Muscle layer of duodenum (tissue), 2 donors: Measurements from ENCODE around the gene MROH9.

Source experiments
- H3K27ac ChIP-seq: one replicate; pipeline ENCODE4 v1.7.0; 2013; ENCODE audit warnings: mild to moderate bottlenecking, low read length
- H3K27me3 ChIP-seq: one replicate; pipeline ENCODE4 v1.7.0; 2013; ENCODE audit warnings: low read depth, mild to moderate bottlenecking, control low read depth, low read length
- H3K36me3 ChIP-seq, 2 donors: one replicate each; pipeline ENCODE4 v1.7.0; 2013; ENCODE audit warnings: low read length in 2 of 2, control low read depth in 1 of 2, mild to moderate bottlenecking in 1 of 2; ENCODE audit not compliant: insufficient read depth in 2 of 2, control insufficient read depth in 1 of 2
- H3K4me1 ChIP-seq, 2 donors: one replicate each; pipeline ENCODE4 v1.7.0; 2013; ENCODE audit warnings: low read length in 2 of 2, mild to moderate bottlenecking in 2 of 2, control low read depth in 1 of 2, moderate library complexity in 1 of 2; ENCODE audit not compliant: insufficient read depth in 2 of 2, control insufficient read depth in 1 of 2
- H3K4me3 ChIP-seq, 2 donors: one replicate each; pipeline ENCODE4 v1.7.0; 2013; ENCODE audit warnings: low read length in 2 of 2, low read depth in 1 of 2, mild to moderate bottlenecking in 1 of 2
- H3K9me3 ChIP-seq, 2 donors: one replicate each; pipeline ENCODE4 v1.7.0; 2013; ENCODE audit warnings: low read length in 2 of 2, control low read depth in 1 of 2, mild to moderate bottlenecking in 1 of 2; ENCODE audit not compliant: control insufficient read depth in 1 of 2
- donor health status: healthy.

Gene MROH9

GRCh38 chr1:171084091-171084490, 148.8 kb downstream of the MROH9 start:
- H3K9me3 ChIP-seq, result no peaks in the 10 kb centered on the region
- H3K4me1 ChIP-seq, result peaks cover 0 to 5% of the 10 kb centered on the region in 2 donors

GRCh38 chr1:171084870-171085269, 149.5 kb downstream of the MROH9 start:
- Histone ChIP-seq H3K27me3 (no peaks in the 10 kb centered on the region), H3K9me3 (no peaks in the 10 kb centered on the region), H3K27ac (no peak overlapping the region), H3K36me3 (no peaks in the 10 kb centered on the region), H3K4me1 (peaks cover 0 to 5% of the 10 kb centered on the region in 2 donors), H3K4me3 (no peak overlapping the region)

More at GRCh38 chr1:171084091-171084490, 148.8 kb downstream of the MROH9 start:
- no peak overlapping the region for H3K27ac ChIP-seq
- no peaks in the 10 kb centered on the region for H3K36me3 ChIP-seq
- no peak overlapping the region for H3K4me3 ChIP-seq
- H3K27me3 ChIP-seq, result no peaks in the 10 kb centered on the region

DNA sequence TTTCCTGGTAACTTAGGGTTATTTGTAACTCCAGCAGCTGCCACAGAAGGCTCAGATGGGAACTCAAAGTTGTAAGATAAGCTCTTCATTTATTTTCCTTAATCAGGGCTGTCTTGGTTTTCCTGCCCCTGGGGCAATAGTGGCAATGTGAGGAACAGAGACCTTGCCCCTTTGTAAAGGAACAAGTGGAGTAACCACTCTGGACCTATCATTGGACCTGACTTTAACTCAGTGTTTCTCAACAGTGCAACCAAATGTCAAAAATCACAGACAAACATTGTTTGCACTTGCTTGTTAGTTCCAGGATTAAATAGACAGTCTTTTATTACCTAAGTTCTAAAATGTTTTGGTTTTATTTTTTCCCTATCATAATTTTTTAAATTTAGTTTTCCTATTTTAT, 152.6 kb downstream of the MROH9 start:
- H3K27me3 ChIP-seq, result no peaks in the 10 kb centered on the region
- H3K9me3 ChIP-seq, result no peaks in the 10 kb centered on the region
- no peaks in the 10 kb centered on the region for H3K36me3 ChIP-seq
- no peak overlapping the region for H3K4me3 ChIP-seq
- H3K4me1 ChIP-seq, result no peaks in the 10 kb centered on the region
- H3K27ac ChIP-seq, result no peak overlapping the region

DNA sequence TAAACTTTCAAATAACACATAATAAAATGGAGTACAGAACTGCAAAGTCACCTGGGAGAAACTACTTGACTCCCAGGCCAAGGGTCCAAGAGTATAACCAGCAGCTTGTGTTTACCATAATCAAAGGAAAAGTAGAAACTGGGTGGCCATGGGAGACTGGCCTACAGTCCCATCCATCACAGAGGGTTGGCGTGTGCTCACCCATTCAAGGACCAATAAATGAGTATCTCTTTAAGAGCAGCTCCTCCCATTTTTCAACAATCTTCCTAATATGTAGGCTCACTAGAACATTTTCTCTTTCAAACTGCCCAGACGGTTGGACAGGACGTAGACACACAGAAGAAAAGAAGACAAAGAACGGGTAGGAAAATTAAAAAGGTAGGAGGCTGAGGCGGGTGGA, 155.3 kb downstream of the MROH9 start, which contains the start of gene FMO3:
TSS of gene FMO3 (plus strand) at position 302 of the 400 bp plus-strand sequence. CDS start 1,754 bp downstream, outside the sequence.
- no peak within 1 kb of the TSS for H3K4me3 ChIP-seq
- no peaks in the 10 kb centered on the region for H3K9me3 ChIP-seq
- no peaks in the 10 kb centered on the region for H3K27me3 ChIP-seq
- no peaks in the 10 kb centered on the region for H3K4me1 ChIP-seq
- H3K27ac ChIP-seq, result no peak within 1 kb of the TSS
- no peaks in the 10 kb centered on the region for H3K36me3 ChIP-seq

- Histone ChIP-seq H3K27me3 (no peaks in the 10 kb centered on the region), H3K4me1 (no peaks in the 10 kb centered on the region), H3K36me3 (no peaks in the 10 kb centered on the region), H3K27ac (no peak overlapping the region), H3K9me3 (no peaks in the 10 kb centered on the region), H3K4me3 (no peak overlapping the region)
Observed at GRCh38 chr1:171103862-171104261, 168.5 kb downstream of the MROH9 start.

GRCh38 chr1:171107262-171107940, 172.1 kb downstream of the MROH9 start:
- H3K27ac ChIP-seq, result no peak overlapping the region
- no peak overlapping the region for H3K4me3 ChIP-seq
- H3K36me3 ChIP-seq, result no peaks in the 10 kb centered on the region
- H3K9me3 ChIP-seq, result no peaks in the 10 kb centered on the region
- no peaks in the 10 kb centered on the region for H3K27me3 ChIP-seq
- no peaks in the 10 kb centered on the region for H3K4me1 ChIP-seq

- H3K27ac ChIP-seq, result no peak overlapping the region
Observed at GRCh38 chr1:171107969-171108368, 172.6 kb downstream of the MROH9 start.

GRCh38 chr1:171109966-171110365, 174.6 kb downstream of the MROH9 start:
- Histone ChIP-seq H3K4me3 (no peak overlapping the region), H3K36me3 (no peaks in the 10 kb centered on the region)

More at GRCh38 chr1:171107969-171108368, 172.6 kb downstream of the MROH9 start:
- Histone ChIP-seq H3K27me3 (no peaks in the 10 kb centered on the region), H3K4me1 (no peaks in the 10 kb centered on the region), H3K4me3 (no peak overlapping the region), H3K9me3 (no peaks in the 10 kb centered on the region), H3K36me3 (no peaks in the 10 kb centered on the region)

DNA sequence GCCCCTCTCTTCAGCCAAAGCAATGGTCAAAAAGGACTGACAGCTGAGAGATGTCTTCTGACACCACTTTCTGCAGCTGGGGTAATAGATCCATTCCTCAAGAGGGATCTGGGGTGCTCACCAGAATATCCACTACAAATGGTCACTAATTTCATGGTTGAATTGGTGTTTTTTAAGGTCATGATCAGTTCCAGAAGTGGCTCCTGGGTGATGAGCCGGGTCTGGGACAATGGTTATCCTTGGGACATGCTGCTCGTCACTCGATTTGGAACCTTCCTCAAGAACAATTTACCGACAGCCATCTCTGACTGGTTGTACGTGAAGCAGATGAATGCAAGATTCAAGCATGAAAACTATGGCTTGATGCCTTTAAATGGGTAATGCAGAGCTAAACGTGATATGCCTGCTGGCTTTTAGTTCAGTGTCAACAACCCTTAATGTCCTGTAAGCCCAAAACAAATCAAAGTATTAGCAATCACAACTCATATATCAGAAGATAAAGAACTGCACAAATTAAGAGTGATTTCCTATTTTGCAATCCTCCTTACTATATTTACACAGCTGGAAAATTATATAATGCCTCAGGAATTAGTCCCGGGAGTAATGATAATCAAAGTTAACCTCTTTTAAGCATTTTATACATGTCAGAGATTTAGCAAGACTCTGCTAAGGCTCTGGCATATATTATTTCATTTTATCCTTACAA, 175.4 kb downstream of the MROH9 start:
- no peaks in the 10 kb centered on the region for H3K36me3 ChIP-seq
- H3K27me3 ChIP-seq, result no peaks in the 10 kb centered on the region
- no peak overlapping the region for H3K27ac ChIP-seq
- no peaks in the 10 kb centered on the region for H3K4me1 ChIP-seq
- H3K9me3 ChIP-seq, result no peaks in the 10 kb centered on the region
- H3K4me3 ChIP-seq, result no peak overlapping the region

More at GRCh38 chr1:171109966-171110365, 174.6 kb downstream of the MROH9 start:
- H3K9me3 ChIP-seq, result no peaks in the 10 kb centered on the region
- H3K4me1 ChIP-seq, result no peaks in the 10 kb centered on the region
- H3K27me3 ChIP-seq, result no peaks in the 10 kb centered on the region
- H3K27ac ChIP-seq, result no peak overlapping the region

DNA sequence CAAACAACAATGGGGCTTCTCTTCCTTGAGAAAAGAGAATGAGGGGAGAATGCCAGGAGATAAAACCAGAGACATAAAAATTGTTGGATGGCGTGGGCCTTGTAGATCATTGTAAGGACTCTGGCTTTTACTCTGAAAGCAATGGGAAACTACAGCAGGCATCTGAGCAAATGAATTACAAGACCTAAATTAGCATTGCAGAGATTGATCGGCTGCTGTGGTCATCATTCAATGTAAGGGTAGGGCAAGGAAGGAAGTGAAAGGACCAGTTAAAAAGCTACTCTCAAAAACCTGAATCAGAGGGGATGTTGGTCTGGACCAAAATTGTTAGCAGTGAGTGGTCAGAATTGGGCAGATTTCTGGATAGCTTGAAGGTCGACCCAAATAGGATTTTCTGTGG, 176.8 kb downstream of the MROH9 start:
- H3K27ac ChIP-seq, result no peak overlapping the region
- no peaks in the 10 kb centered on the region for H3K9me3 ChIP-seq
- no peaks in the 10 kb centered on the region for H3K27me3 ChIP-seq
- H3K4me1 ChIP-seq, result no peaks in the 10 kb centered on the region
- H3K36me3 ChIP-seq, result no peaks in the 10 kb centered on the region
- H3K4me3 ChIP-seq, result no peak overlapping the region

DNA sequence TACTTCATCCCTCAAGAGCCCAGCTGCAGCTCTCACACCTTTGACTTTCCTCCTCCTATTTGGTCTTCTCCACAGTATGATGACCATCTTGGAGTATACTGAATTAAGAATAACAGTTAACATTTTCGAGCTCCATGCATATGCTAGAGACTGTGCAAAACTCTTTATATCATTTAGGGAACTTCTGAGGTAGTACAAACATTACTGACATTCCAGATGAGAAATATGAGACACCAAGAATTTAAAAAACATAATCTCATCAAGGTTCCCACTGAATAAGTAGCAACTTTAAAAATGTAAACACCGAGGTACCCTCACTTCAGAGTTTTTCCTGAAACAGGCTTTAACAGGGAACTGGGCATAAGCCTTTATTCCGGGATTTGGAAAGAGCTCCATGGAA, 178.0 kb downstream of the MROH9 start:
- Histone ChIP-seq H3K27me3 (no peaks in the 10 kb centered on the region), H3K4me1 (no peaks in the 10 kb centered on the region), H3K36me3 (no peaks in the 10 kb centered on the region), H3K27ac (no peak overlapping the region), H3K9me3 (no peaks in the 10 kb centered on the region), H3K4me3 (no peak overlapping the region)
